H9 (cell line): ENCODE data around the gene MBP. TPM values are rescaled to one million over a fixed set of nuclear protein-coding genes. Genes with fewer than 3 reads are reported as not detected.
A peak's percentile ranks its signal among the peaks of the same experiment; 100 is the strongest.

Experiments used
- DNase-seq: peaks from one replicate; pipeline ENCODE4 v3.0.0-alpha.2; 2017
- H2AFZ ChIP-seq: one replicate; pipeline ENCODE4 v1.6.1; 2013; ENCODE audit warnings: mild to moderate bottlenecking, low read length, control low read depth, moderate library complexity
- H2AK5ac ChIP-seq: 2 replicates; pipeline ENCODE4 v1.6.1; 2013; ENCODE audit warnings: low read length, control low read depth, mixed read lengths; ENCODE audit not compliant: insufficient read length
- H2BK120ac ChIP-seq: one replicate; pipeline ENCODE4 v1.6.1; 2013; ENCODE audit warnings: low read depth, mild to moderate bottlenecking, low read length, control low read depth, inconsistent platforms; ENCODE audit not compliant: poor library complexity, severe bottlenecking
- H2BK12ac ChIP-seq: 2 replicates; pipeline ENCODE4 v1.6.1; 2013; ENCODE audit warnings: low read length, control low read depth, mixed read lengths, low read depth; ENCODE audit not compliant: insufficient read length
- H2BK15ac ChIP-seq: 2 replicates; pipeline ENCODE4 v1.6.1; 2013; ENCODE audit warnings: low read depth, low read length, control low read depth
- H2BK20ac ChIP-seq: one replicate; pipeline ENCODE4 v1.6.1; 2013; ENCODE audit warnings: low read depth, mild to moderate bottlenecking, low read length, control low read depth, inconsistent platforms; ENCODE audit not compliant: poor library complexity, severe bottlenecking
- H2BK5ac ChIP-seq: 2 replicates; pipeline ENCODE4 v1.6.1; 2013; ENCODE audit warnings: low read length, control low read depth, mixed read lengths; ENCODE audit not compliant: insufficient read length
- H3K14ac ChIP-seq: 2 replicates; pipeline ENCODE4 v1.6.1; 2013; ENCODE audit warnings: low read length, control low read depth; ENCODE audit not compliant: insufficient read depth
- H3K18ac ChIP-seq: 2 replicates; pipeline ENCODE4 v1.6.1; 2013; ENCODE audit warnings: low read depth, mild to moderate bottlenecking, mixed read lengths, low read length, control low read depth; ENCODE audit not compliant: insufficient read length
- H3K23ac ChIP-seq: 2 replicates; pipeline ENCODE4 v1.6.1; 2013; ENCODE audit warnings: low read length, control low read depth, mixed read lengths, low read depth; ENCODE audit not compliant: insufficient read length
- H3K23me2 ChIP-seq: 2 replicates; pipeline ENCODE4 v1.6.1; 2013; ENCODE audit warnings: low read depth, mild to moderate bottlenecking, mixed read lengths, low read length, control low read depth; ENCODE audit not compliant: insufficient read length, poor library complexity, severe bottlenecking
- H3K27ac ChIP-seq: 2 replicates; pipeline ENCODE4 v1.5.1; 2013; ENCODE audit warnings: low read length, control low read depth, mixed read lengths, low read depth; ENCODE audit not compliant: insufficient read length
- H3K27me3 ChIP-seq: 2 replicates; pipeline ENCODE4 v1.6.1; 2013; ENCODE audit warnings: low read length, control low read depth, inconsistent platforms; ENCODE audit not compliant: insufficient read depth
- H3K4ac ChIP-seq: 2 replicates; pipeline ENCODE4 v1.6.1; 2013; ENCODE audit warnings: low read depth, mild to moderate bottlenecking, control low read depth, inconsistent platforms, low read length, moderate library complexity
- H3K4me1 ChIP-seq: 2 replicates; pipeline ENCODE4 v1.6.1; 2013; ENCODE audit warnings: low read length, control low read depth, inconsistent platforms; ENCODE audit not compliant: insufficient read depth
- H3K4me2 ChIP-seq: 2 replicates; pipeline ENCODE4 v1.6.1; 2013; ENCODE audit warnings: low read length, control low read depth, mixed read lengths; ENCODE audit not compliant: insufficient read length, insufficient read depth
- H3K56ac ChIP-seq: 2 replicates; pipeline ENCODE4 v1.6.1; 2013; ENCODE audit warnings: low read depth, mild to moderate bottlenecking, mixed read lengths, low read length, control low read depth; ENCODE audit not compliant: insufficient read length
- H3K79me1 ChIP-seq: 2 replicates; pipeline ENCODE4 v1.6.1; 2013; ENCODE audit warnings: low read depth, mild to moderate bottlenecking, moderate library complexity, low read length, control low read depth, inconsistent platforms; ENCODE audit not compliant: insufficient read depth, poor library complexity, severe bottlenecking
- H3K79me2 ChIP-seq: 2 replicates; pipeline ENCODE4 v1.6.1; 2013; ENCODE audit warnings: low read length, control low read depth, inconsistent platforms; ENCODE audit not compliant: insufficient read depth
- H3K9ac ChIP-seq: 2 replicates; pipeline ENCODE4 v1.6.1; 2013; ENCODE audit warnings: low read length, control low read depth, mixed read lengths; ENCODE audit not compliant: insufficient read length; ENCODE audit errors: extremely low read depth
- H3K9me3 ChIP-seq: one replicate; pipeline ENCODE4 v1.6.1; 2013; ENCODE audit warnings: low read depth, low read length, inconsistent platforms; ENCODE audit not compliant: control insufficient read depth
- H3T11ph ChIP-seq: one replicate; pipeline ENCODE4 v1.6.1; 2013; ENCODE audit warnings: mild to moderate bottlenecking, low read length, control low read depth, inconsistent platforms
- H4K20me1 ChIP-seq: one replicate; pipeline ENCODE4 v1.6.1; 2013; ENCODE audit not compliant: control insufficient read depth, insufficient read length, insufficient read depth
- H4K5ac ChIP-seq: 2 replicates; pipeline ENCODE4 v1.6.1; 2013; ENCODE audit warnings: low read depth, mild to moderate bottlenecking, mixed read lengths, low read length, control low read depth; ENCODE audit not compliant: insufficient read length
- H4K8ac ChIP-seq: replicated peaks from 2 replicates; pipeline ENCODE4 v1.6.1; 2013; ENCODE audit warnings: low read length, control low read depth, mixed read lengths, low read depth; ENCODE audit not compliant: insufficient read length
- H4K91ac ChIP-seq: 2 replicates; pipeline ENCODE4 v1.6.1; 2013; ENCODE audit warnings: low read depth, mild to moderate bottlenecking, moderate library complexity, mixed read lengths, low read length, control low read depth; ENCODE audit not compliant: insufficient read length
- H3K27ac Mint-ChIP-seq, 3 experiments: 2 replicates in 2 of 3; 3 replicates in 1 of 3; pipeline ENCODE4 v1.8.0; 2020 to 2021; ENCODE audit warnings: mixed read lengths in 3 of 3, mild to moderate bottlenecking in 1 of 3, moderate library complexity in 1 of 3
- H3K27me3 Mint-ChIP-seq: 2 replicates; pipeline ENCODE4 v1.8.0; 2021; ENCODE audit warnings: low read depth, mild to moderate bottlenecking, moderate library complexity, mixed read lengths
- H3K36me3 Mint-ChIP-seq, 3 experiments: 2 replicates in 2 of 3; 3 replicates in 1 of 3; pipeline ENCODE4 v1.8.0; 2020 to 2021; ENCODE audit warnings: low read depth in 3 of 3, mixed read lengths in 3 of 3; ENCODE audit not compliant: insufficient read depth in 1 of 3
- H3K4me1 Mint-ChIP-seq, 2 experiments: 2 replicates each; pipeline ENCODE4 v1.8.0; 2020; ENCODE audit warnings: mixed read lengths in 2 of 2
- H3K4me3 Mint-ChIP-seq, 2 experiments: 2 replicates in 1 of 2; 3 replicates in 1 of 2; pipeline ENCODE4 v1.8.0; 2020 to 2021; ENCODE audit warnings: mild to moderate bottlenecking in 2 of 2, mixed read lengths in 2 of 2, moderate library complexity in 1 of 2
- H3K9me3 Mint-ChIP-seq, 2 experiments: 2 replicates in 1 of 2; 3 replicates in 1 of 2; pipeline ENCODE4 v1.8.0; 2020; ENCODE audit warnings: mild to moderate bottlenecking in 2 of 2, mixed read lengths in 2 of 2, moderate library complexity in 1 of 2
- CTCF ChIP-seq: fragments of 200-600 bp; sonication (generic); conservative IDR thresholded peaks from 3 replicates; pipeline ENCODE4 v1.8.0; 2021; ENCODE audit warnings: antibody characterized with exemption, mild to moderate bottlenecking
- WGBS: extraction: QIAGEN DNeasy Blood & Tissue Kit; methylation state at CpG from one replicate; pipeline ENCODE4 v1.1.7; 2013; ENCODE audit warnings: missing lambda C conversion rate, low lambda C conversion rate, mixed read lengths; ENCODE audit not compliant: insufficient read length; ENCODE audit errors: extremely low coverage; 5-methylcytosine and 5-hydroxymethylcytosine counted together
- total RNA-seq: library from RNA; stranded (reverse); gene quantifications from 2 replicates; pipeline ENCODE4 v1.2.1, GENCODE V29; 2021

The MBP gene
- total RNA-seq, 1 experiment from 2014 or later, result 8.6 TPM

GRCh38 chr18:76973520-76974266, 158.9 kb downstream of the MBP start:
- WGBS, result no CpG with 5 or more reads among the region's 20 CpGs
- Histone ChIP-seq H3K18ac (no peak overlapping the region), H4K5ac (no peak overlapping the region), H2BK120ac (no peak overlapping the region), H3K4ac (no peak overlapping the region), H4K91ac (no peak overlapping the region), H4K20me1 (no peaks in the 10 kb centered on the region), H2BK20ac (no peak overlapping the region), H3K79me2 (no peaks in the 10 kb centered on the region), H3T11ph (no peak overlapping the region), H3K27me3 (no peaks in the 10 kb centered on the region), H3K23me2 (no peaks in the 10 kb centered on the region), H3K23ac (no peak overlapping the region), H3K56ac (no peak overlapping the region), H3K9me3 (no peaks in the 10 kb centered on the region), H3K79me1 (no peaks in the 10 kb centered on the region), H2AK5ac (no peak overlapping the region), H3K4me2 (no peak overlapping the region), H3K4me1 (peaks cover 4% of the 10 kb centered on the region), H2BK5ac (no peak overlapping the region), H3K14ac (no peak overlapping the region), H2AFZ (no peak overlapping the region), H2BK15ac (no peak overlapping the region), H3K9ac (no peak overlapping the region), H4K8ac (no peak overlapping the region), H2BK12ac (no peak overlapping the region), H3K27ac (no peak overlapping the region)
- Mint-ChIP-seq H3K4me3 (no peak overlapping the region), H3K27me3 (no peaks in the 10 kb centered on the region), H3K27ac (0 out of 7 replicates have a peak overlapping the region, but pooled peaks of 1 of the 3 experiments have one; percentile 49), H3K4me1 (peaks cover 35 to 42% of the 10 kb centered on the region in 2 experiments), H3K36me3 (peaks cover 2 to 4% (median 3%) of the 10 kb centered on the region in 3 experiments; a peak in 4 of 7 replicates), H3K9me3 (peaks cover 0 to 3% of the 10 kb centered on the region in 2 experiments; a peak in 1 of 5 replicates)
- TF ChIP-seq CTCF, result no peak
- DNase-seq, result no peak
